ENCODE data around the gene SLC8A2.

Gene SLC8A2

GRCh38 chr19:47430041-47430802 is 41.5 kb downstream of the SLC8A2 start:
- DNase-seq (ENCODE audit: low read depth), result no peak

- DNase-seq (ENCODE audit: low read depth), result no peak
Observed at GRCh38 chr19:47429140-47429793, 42.4 kb downstream of the SLC8A2 start.

GRCh38 chr19:47428177-47428894 is 43.4 kb downstream of the SLC8A2 start:
- DNase-seq (ENCODE audit: low read depth), result peak; percentile 97

- DNase-seq (ENCODE audit: low read depth), result no peak
Observed at GRCh38 chr19:47427241-47428176, 44.2 kb downstream of the SLC8A2 start.

- DNase-seq (ENCODE audit: low read depth), result no peak
Observed at GRCh38 chr19:47423203-47423882, 48.4 kb downstream of the SLC8A2 start.

GRCh38 chr19:47422417-47423163 is 49.1 kb downstream of the SLC8A2 start:
- no peak for DNase-seq (ENCODE audit: low read depth)

GRCh38 chr19:47421844-47422395 is 49.8 kb downstream of the SLC8A2 start:
- no peak for DNase-seq (ENCODE audit: low read depth)

GRCh38 chr19:47421244-47421786 is 50.4 kb downstream of the SLC8A2 start:
- DNase-seq (ENCODE audit: low read depth), result no peak

GRCh38 chr19:47419789-47420188 is 51.9 kb downstream of the SLC8A2 start:
- no peak for DNase-seq (ENCODE audit: low read depth)

GRCh38 chr19:47419030-47419783 is 52.5 kb downstream of the SLC8A2 start, which contains the start of gene MEIS3:
Gene MEIS3, minus strand, starts transcription at chr19:47419527. Its CDS starts 446 bp downstream, at chr19:47419081.
- no peak for DNase-seq (ENCODE audit: low read depth)

- no peak for DNase-seq (ENCODE audit: low read depth)
Observed at GRCh38 chr19:47418692-47419029, 53.0 kb downstream of the SLC8A2 start.

- DNase-seq (ENCODE audit: low read depth), result no peak
Observed at GRCh38 chr19:47417746-47418691, 53.7 kb downstream of the SLC8A2 start.

- no peak for DNase-seq (ENCODE audit: low read depth)
Observed at GRCh38 chr19:47417107-47417745, 54.5 kb downstream of the SLC8A2 start.

- no peak for DNase-seq (ENCODE audit: low read depth)
Observed at GRCh38 chr19:47416643-47416985, 55.1 kb downstream of the SLC8A2 start.

- no peak for DNase-seq (ENCODE audit: low read depth)
Observed at GRCh38 chr19:47415953-47416642, 55.6 kb downstream of the SLC8A2 start.

GRCh38 chr19:47414469-47414868 is 57.2 kb downstream of the SLC8A2 start:
- no peak for DNase-seq (ENCODE audit: low read depth)

GRCh38 chr19:47413941-47414340 is 57.8 kb downstream of the SLC8A2 start:
- no peak for DNase-seq (ENCODE audit: low read depth)
